ENCODE results near the gene DRAXIN.

GRCh38 chr1:11645670-11646265 lies 45.7 kb upstream of the DRAXIN start:
- TF ChIP-seq CTCF (optimal IDR thresholded peaks at IDR 0.05 in 1 of 3, IDR thresholded peaks at IDR 0.05 in 1 of 3, conservative IDR thresholded peaks at IDR 0.05 in 1 of 3; ENCODE audit: extremely low read depth in 1 of 3, insufficient read depth in 2 of 3, low read length in 3 of 3) (peak; percentile 71 to 82 (median 73)), EZH2 (IDR thresholded peaks at IDR 0.05; ENCODE audit: low read length) (no peak)
